G401.6 (cell line): ENCODE data around the gene SMPD2.
"Not testable (repeated sequence)": the region's sequence is repeated elsewhere in the genome, so short reads cannot be mapped to it uniquely, and the experiment has no call there.

ENCODE experiments used
- FAIRE-seq: peaks from 2 replicates; lab custom pipeline; 2012; peaks lifted over from hg19 to GRCh38; lab: Jason Lieb, UNC

The SMPD2 gene

DNA sequence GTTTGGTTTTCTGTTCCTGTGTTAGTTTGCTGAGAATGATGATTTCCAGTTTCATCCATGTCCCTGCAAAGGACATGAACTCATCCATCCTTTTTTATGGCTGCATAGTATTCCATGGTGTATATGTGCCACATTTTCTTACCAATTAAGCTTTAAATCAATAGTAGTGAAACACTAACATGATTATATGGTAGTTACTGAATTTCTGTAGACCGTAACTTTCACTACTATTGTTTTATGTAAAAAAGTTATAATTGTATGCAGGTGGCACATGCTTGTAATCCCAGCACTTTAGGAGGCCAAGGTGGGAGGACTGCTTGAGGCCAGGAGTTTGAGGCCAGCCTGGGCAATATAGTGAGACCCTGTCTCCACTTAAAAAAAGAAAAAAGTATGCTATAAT lies 20.7 kb downstream of the SMPD2 start:
- FAIRE-seq, result not testable (repeated sequence)

DNA sequence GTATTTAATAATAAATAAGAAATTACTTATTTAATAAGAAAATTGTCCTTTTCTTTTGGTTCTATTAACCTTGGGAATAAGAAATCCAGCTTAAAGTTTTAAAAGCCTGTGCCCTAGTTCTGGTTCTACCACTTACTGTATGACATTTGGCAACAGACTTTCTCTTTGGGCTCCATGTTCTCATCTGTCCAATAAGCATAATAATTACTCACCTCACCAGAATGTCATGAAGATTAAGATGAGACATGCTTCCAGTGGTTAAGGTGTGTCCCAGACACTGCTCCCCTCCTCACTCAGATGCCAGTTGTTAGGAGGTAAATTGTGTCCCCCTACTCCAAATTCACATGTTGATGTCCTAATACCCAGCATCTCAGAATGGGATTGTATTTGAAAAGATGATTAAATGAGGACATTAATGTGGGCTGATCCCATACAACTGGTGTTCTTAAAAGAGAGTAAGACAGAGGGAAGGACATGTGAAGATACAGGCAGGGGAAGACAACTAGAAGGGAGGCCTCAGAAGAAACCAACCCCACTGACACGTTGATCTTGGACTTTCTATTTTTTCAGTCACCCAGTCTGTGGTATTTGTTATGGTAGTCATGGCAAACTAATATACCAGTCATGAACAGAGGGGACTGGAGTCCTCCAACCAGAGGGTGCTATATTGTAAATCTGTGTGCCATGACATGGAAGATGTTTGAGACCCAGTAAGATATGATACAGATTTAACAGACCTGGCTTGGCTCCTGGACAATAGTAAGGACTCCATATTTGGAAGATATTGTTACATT lies 21.4 kb downstream of the SMPD2 start:
- FAIRE-seq, result no peak

DNA sequence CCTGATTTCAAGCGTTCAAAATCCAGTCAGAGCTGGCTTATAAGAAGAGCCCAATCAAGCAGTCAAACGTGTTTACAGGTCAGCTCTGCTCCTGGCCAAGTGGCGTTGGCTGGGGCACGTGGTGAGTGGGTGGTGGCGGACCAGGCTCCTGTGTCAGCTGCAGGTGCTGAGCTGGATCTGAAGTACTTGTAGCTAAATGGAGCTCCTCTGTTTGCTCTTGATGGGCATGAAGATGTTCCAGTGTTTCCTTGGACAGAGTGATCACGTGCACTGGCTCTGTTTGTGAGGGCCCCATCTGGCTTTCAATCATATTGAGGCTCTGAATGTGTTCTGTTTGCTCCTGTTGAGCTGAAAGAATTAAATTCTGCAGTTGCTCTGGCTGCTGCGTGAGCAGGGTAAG lies 25.2 kb downstream of the SMPD2 start:
- FAIRE-seq, result no peak

DNA sequence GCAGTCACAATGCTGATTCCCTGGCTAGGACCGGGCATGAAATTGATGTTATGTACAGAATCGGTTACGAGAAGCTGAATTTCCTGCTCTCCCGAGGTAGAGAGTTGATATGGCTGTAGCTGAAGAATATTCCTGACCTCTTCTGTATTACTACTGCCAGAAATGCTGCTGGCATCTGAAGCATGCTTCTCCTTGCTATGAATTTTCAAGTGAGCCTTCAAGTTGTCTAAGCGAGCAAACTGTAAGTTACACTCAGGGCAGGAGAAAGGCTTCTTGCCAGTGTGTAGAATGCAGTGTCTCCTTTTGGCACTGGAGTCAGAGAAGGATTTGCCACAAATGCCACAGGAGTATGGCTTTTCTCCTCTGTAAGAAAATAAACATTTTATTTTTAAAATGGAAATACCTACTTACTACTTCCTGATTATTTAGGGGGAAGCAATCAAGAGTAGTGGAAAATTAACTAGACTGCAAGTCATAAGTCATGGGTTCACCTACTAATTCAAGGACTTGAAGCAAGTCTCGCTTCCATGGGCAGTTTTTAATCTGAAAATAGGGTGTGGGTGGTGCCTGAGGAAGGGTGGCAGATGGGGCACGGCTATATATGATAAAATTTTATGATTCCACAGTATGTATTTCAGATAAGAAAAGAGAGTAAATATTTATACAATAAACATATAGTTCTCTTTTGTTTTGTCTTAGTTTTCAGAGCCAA lies 25.8 kb downstream of the SMPD2 start:
- FAIRE-seq, result no peak

DNA sequence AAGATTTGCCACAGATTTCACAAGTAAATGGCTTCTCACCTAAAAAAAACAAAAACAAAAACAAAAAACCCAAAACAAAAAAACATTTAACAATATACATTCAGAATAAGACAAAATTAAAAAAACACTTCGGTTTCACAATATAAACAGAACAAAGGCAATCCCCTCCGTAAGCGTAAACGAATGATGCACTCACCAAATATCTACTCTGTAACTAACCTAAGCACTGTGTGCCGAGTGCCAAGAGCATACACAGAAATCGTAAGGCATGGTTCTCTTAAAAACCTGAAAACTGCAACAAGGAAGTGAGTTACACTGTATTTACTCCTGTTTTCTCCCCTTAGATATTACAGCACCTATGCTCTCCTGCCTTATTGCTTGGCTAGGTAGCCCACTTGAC lies 27.2 kb downstream of the SMPD2 start:
- no peak for FAIRE-seq

DNA sequence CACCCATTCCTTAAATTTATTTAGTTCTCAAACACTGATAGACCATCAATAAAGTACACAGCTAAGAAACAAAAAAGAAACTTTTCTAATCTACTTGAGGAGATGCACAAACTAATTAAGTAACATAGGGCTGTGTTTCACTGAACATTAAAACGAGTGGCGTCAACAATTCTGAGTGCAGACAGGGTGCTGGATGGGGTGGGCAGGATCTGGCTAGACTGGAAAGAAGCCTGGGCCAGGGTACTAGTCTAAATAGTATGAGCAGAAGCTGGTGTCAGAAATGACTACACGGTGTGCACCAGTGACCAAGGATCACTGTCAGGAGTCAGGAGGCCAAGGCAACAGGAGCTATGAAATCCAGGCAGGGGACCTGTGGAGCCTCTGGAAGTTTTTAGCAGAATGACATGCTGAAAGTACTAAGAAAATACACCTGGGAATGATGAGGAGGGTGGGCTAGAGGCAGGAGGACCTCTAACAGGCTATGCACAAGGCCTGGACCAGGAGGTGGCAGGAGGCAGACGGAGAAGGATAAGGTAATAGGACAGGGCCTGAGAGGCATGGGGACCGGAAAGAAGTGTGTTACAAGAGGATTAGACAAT lies 29.2 kb downstream of the SMPD2 start:
- FAIRE-seq, result no peak

DNA sequence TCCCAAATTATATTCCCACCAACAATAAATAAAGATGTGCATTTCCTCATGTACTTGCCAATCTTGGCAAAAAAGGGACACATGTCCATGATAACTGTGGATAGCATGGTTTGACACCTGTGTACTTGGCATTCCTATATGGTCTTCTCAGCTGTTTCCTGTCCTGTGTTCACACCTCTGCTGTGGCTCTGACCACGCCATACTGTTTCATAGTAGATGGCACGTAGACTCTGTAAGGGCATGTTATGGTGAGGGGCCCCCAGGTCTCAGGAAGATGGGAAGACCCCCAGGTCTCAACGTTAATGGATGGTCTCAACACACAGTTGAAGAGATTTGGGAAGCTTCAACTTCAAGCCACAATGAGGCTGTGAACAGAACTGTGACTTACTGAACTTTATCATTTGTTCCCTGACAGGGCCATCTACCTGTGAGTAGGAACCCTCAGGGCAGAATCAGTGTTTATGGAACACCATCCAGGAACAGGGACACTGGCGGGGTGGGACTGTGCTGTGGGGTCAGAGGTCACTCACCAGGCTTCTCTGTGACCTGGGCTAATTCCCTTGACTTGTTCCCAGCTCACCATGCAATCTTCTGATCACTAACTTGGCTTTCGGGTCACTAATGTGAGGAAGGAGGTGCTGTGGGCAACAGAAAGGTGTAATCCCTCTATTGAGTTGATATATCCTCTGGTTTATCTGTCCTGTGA lies 30.7 kb downstream of the SMPD2 start:
- no peak for FAIRE-seq

DNA sequence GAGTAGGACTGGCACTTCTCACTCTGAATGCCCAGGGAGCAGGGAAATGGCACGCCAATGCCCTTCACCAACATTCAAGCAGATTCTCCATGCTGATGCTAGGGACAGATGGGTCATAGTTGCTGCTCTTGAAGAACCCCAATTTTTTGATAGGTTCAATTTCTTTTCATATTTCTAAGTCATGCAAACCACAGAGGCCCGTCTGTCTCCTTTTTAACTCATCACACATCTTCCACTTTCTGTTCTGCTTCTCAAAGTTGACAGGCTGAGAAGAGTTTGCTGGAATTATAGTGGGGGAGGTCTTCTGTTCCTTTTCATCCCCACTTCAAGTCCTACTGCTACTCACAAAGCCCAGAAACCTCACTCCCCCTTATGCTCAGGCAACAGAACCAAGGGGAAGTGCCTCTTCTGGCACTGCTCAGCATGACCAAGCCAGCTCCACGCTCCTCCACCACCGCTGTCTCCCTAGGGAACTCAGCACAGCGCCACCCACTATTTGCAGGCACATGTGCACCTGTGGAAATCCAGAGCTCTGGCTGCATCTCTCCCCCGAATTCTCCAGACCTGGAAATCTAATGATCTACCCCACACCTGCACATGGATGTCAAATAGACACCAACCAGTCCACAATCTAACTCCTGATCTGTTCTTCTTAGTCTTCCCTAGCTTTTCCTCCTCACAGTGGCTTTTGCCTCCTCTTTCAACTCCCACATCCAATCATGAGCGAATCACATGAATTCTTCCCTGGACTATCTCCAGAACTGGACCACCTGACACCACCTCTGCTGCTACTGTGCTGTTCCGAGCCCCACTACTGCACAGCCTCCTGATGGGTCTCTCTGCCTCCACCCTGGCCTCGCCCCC lies 31.8 kb downstream of the SMPD2 start:
- FAIRE-seq, result no peak

DNA sequence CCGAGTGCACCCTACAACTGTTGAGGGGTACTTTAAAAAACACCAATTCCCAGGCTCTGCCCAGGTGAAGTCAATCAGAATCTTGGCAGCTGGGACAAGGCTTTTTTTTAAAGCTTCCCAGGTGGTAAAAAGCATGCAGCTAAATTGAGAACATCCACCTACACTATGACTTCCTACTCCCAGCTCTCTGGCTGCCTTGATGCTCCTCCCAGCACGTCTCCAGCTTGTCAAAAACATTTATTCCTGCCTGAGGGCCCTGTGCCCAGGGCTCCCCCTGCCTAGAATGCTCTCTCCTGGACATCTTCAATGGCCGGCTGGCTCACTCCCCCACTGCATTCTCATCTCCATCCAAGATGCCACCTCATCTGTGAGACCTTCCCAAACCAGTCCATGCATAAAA lies 32.6 kb downstream of the SMPD2 start:
- FAIRE-seq, result no peak

DNA sequence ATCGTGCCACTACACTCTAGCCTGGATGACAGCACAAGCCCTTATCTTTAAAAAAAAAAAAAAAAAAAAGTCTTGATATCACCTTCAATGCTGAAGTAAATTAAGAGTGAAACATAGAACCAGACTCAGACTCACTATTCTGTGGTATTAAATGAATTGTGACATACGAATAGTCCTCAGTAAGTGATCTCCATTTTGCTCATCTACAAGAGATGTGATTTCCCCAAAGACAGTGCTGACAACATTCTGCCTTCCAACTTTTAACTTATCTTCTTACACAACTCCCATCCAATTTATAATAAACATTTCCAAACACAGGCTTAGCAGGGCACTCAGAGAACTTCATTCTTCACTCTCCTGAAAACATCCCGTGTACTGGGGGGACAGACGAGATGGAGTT lies 34.5 kb downstream of the SMPD2 start:
- no peak for FAIRE-seq

DNA sequence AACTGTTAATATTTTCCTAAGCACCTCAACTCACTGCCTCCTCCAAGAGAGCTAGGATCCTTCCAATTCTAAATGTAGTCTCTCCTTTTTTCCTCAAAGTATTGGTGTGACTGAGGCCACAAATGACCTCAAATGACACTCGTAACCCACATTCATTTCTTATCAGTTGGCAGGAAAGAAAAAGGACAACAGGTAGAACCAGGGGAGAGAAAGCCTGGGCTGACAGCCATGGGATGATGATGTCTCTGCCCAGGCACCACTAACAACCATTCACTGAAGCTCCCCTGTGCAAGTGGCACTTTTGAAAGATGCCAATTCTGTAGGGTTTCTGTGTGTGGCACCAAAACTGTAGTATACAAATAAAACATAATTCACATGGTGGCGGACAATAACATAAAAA lies 35.1 kb downstream of the SMPD2 start:
- no peak for FAIRE-seq

DNA sequence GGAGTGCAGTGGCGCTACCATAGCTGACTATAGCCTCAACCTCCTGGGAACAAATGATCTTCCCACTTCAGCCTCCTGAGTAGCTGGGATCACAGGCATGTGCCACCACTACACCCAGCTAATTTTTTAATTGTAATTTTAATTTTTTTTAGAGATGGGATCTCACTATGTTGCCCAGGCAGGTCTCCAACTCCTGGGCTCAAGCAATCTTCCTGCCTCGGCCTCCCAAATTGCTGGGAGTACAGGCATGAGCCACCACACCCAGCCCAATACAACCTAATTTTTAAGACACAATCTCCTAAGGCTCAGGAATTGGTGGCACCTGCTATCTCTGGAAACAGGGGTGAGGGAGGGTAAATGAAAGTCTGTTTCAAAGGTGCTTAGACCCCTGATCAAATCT lies 36.7 kb downstream of the SMPD2 start:
- FAIRE-seq, result no peak

DNA sequence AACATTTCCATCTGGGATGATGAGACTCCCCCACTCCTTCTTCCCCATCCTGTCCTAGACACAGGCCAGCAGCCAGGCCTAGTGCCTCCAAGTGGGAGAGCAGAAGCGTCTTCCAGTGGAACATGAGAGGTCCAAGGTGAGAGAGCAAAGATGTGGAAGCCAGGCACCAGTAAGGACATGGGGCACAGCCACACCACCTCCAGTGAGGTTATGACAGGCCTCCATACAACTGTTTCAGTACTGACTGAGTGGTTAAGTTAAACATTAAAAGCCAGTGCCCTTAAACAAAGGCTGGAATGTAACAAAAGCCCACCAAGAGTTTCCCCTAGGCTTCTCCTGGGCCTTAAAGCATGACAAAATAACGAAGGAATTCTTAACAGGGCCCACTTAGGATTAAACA lies 37.2 kb downstream of the SMPD2 start:
- no peak for FAIRE-seq

DNA sequence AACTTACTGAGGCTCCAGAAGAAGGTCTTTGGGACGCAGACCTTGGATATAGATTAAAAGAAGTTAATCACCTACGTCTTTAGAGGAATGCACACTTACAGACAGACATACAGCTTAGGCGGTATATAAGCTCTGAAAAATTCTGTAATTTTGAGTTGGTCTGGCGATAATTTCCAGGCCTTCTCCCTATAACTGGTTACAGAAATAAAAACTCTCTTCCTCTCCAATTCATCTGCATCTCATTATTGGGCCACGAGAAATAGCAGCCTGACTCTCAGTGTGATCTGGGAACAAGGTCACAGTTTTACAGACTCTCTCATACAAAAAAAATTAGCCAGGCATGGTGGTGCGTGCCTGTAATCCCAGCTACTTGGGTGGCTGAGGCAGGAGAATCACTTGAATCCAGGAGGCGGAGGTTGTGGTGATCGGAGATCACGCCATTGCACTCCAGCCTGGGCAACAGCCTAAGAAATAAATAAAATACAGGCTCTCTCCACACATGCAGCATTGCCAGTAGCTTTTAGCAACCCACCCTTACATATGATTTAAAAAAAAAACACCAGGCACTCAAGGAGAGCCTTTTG lies 37.8 kb downstream of the SMPD2 start:
- FAIRE-seq, result no peak

DNA sequence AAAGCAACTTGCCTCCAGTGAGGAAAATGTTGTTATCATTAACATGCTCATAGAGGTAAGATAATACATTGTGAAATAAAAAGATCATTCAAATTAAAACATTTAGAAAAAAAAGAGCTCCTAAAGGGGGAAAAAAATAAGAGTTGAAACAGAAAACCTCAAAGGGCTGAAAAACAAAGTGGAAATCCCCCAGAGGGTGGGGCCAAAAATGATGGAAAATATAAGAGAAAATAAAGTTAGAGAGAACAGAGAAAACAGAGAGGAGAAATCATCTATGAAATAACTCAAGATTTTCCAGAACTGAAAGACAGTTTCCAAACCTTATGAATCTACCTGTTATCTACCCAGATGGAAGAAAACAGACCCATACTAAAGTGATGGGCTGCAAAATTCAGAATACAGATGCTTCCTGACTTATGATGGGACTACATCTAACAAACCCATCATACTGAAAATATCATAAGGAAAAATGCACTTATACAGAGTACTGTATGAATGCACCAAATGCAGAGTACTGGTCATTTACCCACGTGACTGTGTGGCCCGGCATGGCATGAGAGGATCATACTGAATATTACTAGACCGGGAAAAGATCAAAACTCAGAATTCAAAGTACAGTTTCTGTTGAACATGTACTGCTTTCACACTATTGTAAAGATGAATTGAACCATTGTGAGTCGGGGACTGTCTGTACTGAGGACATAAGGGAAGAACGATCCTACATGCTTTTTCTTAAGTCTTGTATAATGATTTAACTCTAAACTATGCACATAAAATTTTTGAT lies 38.5 kb downstream of the SMPD2 start:
- FAIRE-seq, result no peak

DNA sequence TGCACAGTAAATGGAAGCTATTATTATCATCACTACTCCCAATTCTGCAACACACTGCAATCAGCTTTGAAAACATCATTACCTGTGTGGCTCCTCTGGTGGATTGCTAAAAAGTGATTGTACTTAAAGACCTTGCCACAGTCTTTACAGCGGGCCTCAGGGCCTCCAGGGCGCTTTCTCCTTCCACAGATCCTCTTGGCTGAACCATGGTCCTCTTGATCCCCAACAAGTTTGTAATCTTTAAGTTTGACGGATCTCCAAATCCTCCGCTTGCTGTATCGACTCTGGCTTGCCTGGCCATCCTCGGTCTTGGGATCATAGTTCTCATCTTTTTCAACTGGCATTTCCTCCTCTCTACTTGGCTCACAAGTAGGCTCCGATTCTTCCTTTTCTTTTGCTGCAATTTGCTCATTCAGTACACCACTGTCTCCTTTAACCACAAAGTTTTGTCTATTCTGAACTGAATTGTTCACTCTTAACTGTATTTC lies 40.5 kb downstream of the SMPD2 start:
- FAIRE-seq, result no peak

DNA sequence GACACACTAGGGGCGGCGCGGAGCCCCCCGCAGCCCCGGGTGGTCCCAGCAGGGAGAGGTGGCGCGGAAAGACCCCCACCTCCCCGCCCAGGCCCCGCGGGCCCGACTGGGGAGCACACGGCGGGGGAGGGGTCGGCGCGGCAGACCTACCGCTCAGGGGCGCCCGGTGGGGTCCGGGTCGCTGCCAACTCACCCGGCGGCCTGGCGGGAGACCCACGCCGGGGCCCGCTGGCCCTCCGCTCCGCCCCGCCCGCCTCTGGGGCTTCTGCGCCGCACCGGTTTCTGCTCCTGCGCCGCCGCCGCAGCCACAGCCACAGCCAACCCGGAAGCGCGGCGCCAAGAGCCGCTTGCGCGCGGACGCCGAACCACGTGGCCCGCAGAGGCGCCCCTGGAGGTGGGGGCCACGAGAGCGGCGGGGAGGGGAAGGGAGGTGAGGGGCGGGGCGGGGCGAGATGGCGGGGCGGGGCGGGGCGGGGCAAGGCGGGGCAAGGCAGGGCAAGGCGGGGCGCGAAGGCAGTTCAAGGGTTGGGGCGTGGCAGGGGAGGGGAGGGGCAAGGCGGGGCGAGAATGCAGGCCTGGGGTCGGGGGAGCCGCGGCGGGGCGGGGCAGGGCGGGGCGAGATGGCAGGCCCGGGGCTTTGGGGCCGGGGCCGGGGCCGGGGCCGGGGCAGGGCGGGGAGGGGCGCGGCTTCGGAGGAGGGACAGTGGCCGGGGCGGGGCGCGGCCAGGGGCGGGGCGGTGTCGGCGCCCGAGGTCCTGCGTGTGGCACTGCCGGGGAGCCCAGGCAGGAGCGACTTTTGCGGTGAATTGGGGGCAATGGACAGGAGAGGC lies 42.6 kb downstream of the SMPD2 start, which contains the start of gene ZBTB24:
ZBTB24 (minus strand) TSS at position 315 of the 830 bp plus-strand sequence. CDS start 1,193 bp downstream, outside the sequence.
- no peak for FAIRE-seq

DNA sequence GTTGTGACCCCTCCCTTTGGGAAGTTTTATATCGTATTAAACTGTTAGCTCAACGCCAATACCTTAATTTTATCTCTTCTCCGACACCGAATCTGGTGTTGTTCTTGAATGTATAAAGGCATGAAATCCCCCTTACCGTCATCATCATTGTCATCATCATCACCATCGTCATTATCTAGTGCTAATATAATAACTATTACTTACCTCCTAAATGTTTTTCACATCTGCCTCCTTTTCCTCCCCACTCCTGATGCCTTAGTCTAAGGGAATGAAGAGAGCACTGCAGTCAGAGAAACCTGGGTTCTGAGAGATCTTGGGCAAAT lies 43.2 kb downstream of the SMPD2 start:
- FAIRE-seq, result no peak

DNA sequence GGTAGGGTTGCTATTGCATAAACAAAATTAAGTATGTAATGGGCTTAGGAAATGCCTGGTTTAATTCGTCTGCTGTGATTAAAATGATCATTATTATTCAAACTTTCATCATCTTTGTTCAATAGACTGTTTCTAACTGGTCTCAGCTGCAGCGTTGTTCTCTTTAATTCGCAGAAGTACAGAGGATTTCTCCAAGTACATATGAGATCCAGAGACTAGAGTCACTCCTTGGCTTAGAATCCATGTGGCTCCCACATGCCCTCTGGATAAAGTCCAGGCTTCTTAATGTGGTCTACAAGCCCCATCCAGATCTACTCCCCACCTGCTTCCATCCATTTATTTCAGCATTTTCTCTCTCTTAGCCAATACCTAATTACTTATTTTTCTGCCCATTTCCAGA lies 43.6 kb downstream of the SMPD2 start:
- no peak for FAIRE-seq
